Measurements from ENCODE around the gene EN1. TPM values are rescaled to one million over a fixed set of nuclear protein-coding genes. Genes with fewer than 3 reads are reported as not detected.

The EN1 gene
- total RNA-seq, 1 experiment from 2014 or later: not detected

GRCh38 chr2:118808429-118808809, 39.0 kb downstream of the EN1 start:
- TF ChIP-seq TCF7L2 (IDR thresholded peaks at IDR 0.05; ENCODE audit: borderline replicate concordance, extremely low read depth, insufficient read depth, insufficient read length): no peak
- TF ChIP-seq ZBTB33 (IDR thresholded peaks at IDR 0.05; ENCODE audit: extremely low read depth, insufficient replicate concordance, low read length): no peak
- no peak for TF ChIP-seq ELF1 (IDR thresholded peaks at IDR 0.05; ENCODE audit: borderline replicate concordance, low read depth)
- TF ChIP-seq MAX (IDR thresholded peaks at IDR 0.05): no peak
- no peak for TF ChIP-seq POLR2AphosphoS5 (IDR thresholded peaks at IDR 0.05; ENCODE audit: low read depth, low read length)
- Histone ChIP-seq H3K27ac (ENCODE audit: low read depth, low read length) (no peak overlapping the region), H3K4me3 (replicated peaks in 1 of 2; ENCODE audit: low read depth in 1 of 2, low read length in 2 of 2) (no peak overlapping the region), H2AFZ (ENCODE audit: low read depth, low read length, poor library complexity, severe bottlenecking) (no peak overlapping the region), H3K9me2 (ENCODE audit: insufficient read depth) (no peaks in the 10 kb centered on the region), H3K36me3 (ENCODE audit: control insufficient read depth in 1 of 2, insufficient read depth in 2 of 2, low read length in 2 of 2) (no peaks in the 10 kb centered on the region), H3K4me2 (ENCODE audit: low read length) (no peak overlapping the region), H3K27me3 (ENCODE audit: insufficient read depth, low read length) (peaks cover 14% of the 10 kb centered on the region; the same call in 1 of the 2 replicates), H3K9ac (ENCODE audit: low read length) (no peak overlapping the region), H4K20me1 (ENCODE audit: insufficient read depth) (no peaks in the 10 kb centered on the region), H3K79me2 (ENCODE audit: insufficient read depth, low read length) (no peaks in the 10 kb centered on the region), H3K9me3 (ENCODE audit: control insufficient read depth in 1 of 2, insufficient read depth in 1 of 2, low read depth in 1 of 2, low read length in 2 of 2) (no peaks in the 10 kb centered on the region), H3K4me1 (ENCODE audit: control insufficient read depth in 1 of 2, insufficient read depth in 2 of 2, low read length in 2 of 2) (no peaks in the 10 kb centered on the region)
- ChIA-PET POLR2A (no interaction called here), CTCF (no interaction called here), RAD21 (ENCODE audit: low non-redundant PET in 1 of 2, low total read pairs in 2 of 2, uncharacterized antibody in 2 of 2, unreplicated experiment in 2 of 2) (no interaction called here)
- intact Hi-C loops (cut with micrococcal nuclease): no loop called here
- DNase-seq (ENCODE audit: low read depth, low spot score): no peak
- no peak for ATAC-seq
- BruUV-seq (replicated peaks): no TSS peak

DNA sequence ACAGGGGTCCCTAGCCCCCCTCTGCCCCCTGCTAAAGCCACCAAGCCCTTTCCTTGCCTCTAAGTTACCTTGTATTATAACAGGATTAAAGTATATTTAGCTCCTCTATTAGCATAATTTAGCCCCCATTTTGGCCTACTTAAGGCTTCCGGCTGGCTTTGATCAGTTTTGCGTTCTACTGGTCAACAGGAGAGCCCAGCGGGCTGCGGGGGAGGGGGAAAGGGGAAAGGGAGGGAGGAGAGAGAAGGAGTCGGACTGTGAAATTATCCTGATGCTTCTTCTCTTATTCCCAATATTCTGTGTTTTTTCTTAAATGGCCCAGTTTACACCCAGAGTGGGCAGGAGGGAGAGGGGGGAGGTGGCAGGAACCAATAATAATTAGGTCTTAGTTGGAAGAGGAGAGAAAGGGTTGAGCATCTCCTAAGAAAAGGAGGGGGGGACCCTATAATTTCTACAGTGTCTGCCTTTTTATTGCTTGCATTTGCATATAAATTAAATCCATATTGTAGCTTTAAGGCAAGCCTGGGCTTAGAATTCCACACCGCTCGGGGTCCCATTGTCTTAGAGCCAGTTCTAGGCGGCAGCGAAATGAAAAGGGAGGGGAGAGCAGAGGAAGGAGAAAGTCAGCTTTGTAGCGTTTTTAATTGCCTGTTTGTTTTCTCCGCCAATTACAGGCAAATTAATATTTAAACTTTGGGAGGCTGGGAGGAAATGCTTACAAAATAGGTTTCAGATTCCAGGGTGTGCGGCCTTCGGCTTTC, 39.6 kb downstream of the EN1 start:
- ChIA-PET POLR2A (no interaction called here), RAD21 (ENCODE audit: low non-redundant PET in 1 of 2, low total read pairs in 2 of 2, uncharacterized antibody in 2 of 2, unreplicated experiment in 2 of 2) (no interaction called here), CTCF (no interaction called here)
- DNase-seq (ENCODE audit: low read depth, low spot score) (no peak), ATAC-seq (no peak)
- BruUV-seq (replicated peaks): no TSS peak
- Histone ChIP-seq H3K36me3 (ENCODE audit: control insufficient read depth in 1 of 2, insufficient read depth in 2 of 2, low read length in 2 of 2) (no peaks in the 10 kb centered on the region), H3K9me3 (ENCODE audit: control insufficient read depth in 1 of 2, insufficient read depth in 1 of 2, low read depth in 1 of 2, low read length in 2 of 2) (no peaks in the 10 kb centered on the region), H3K27ac (ENCODE audit: low read depth, low read length) (no peak overlapping the region), H3K79me2 (ENCODE audit: insufficient read depth, low read length) (no peaks in the 10 kb centered on the region), H3K4me3 (replicated peaks in 1 of 2; ENCODE audit: low read depth in 1 of 2, low read length in 2 of 2) (no peak overlapping the region), H3K4me2 (ENCODE audit: low read length) (no peak overlapping the region), H3K4me1 (ENCODE audit: control insufficient read depth in 1 of 2, insufficient read depth in 2 of 2, low read length in 2 of 2) (no peaks in the 10 kb centered on the region), H3K27me3 (ENCODE audit: insufficient read depth, low read length) (peaks cover 8% of the 10 kb centered on the region; the same call in 1 of the 2 replicates), H3K9me2 (ENCODE audit: insufficient read depth) (no peaks in the 10 kb centered on the region), H3K9ac (ENCODE audit: low read length) (no peak overlapping the region), H2AFZ (ENCODE audit: low read depth, low read length, poor library complexity, severe bottlenecking) (no peak overlapping the region), H4K20me1 (ENCODE audit: insufficient read depth) (no peaks in the 10 kb centered on the region)
- intact Hi-C loops (cut with micrococcal nuclease): no loop called here
- TF ChIP-seq ZBTB33 (IDR thresholded peaks at IDR 0.05; ENCODE audit: extremely low read depth, insufficient replicate concordance, low read length) (no peak), CBX3 (IDR thresholded peaks at IDR 0.05; ENCODE audit: low read depth) (no peak), EZH2 (IDR thresholded peaks at IDR 0.05) (no peak), CEBPB (IDR thresholded peaks at IDR 0.05; ENCODE audit: low read depth) (no peak), SRF (IDR thresholded peaks at IDR 0.05; ENCODE audit: low read depth) (no peak), TCF7L2 (IDR thresholded peaks at IDR 0.05; ENCODE audit: borderline replicate concordance, extremely low read depth, insufficient read depth, insufficient read length) (no peak), JUND (IDR thresholded peaks at IDR 0.05) (no peak), EGR1 (IDR thresholded peaks at IDR 0.05; ENCODE audit: low read depth) (no peak), EZH2phosphoT487 (IDR thresholded peaks at IDR 0.05; ENCODE audit: borderline replicate concordance) (no peak), POLR2AphosphoS5 (IDR thresholded peaks at IDR 0.05; ENCODE audit: low read depth, low read length) (no peak)
- TF ChIP-seq, protein P1, sequence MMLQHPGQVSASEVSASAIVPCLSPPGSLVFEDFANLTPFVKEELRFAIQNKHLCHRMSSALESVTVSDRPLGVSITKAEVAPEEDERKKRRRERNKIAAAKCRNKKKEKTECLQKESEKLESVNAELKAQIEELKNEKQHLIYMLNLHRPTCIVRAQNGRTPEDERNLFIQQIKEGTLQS (IDR thresholded peaks at IDR 0.05): no peak
